AG10803 (cell line): ENCODE data around the gene BCOR.

ENCODE experiments used
- DNase-seq: peaks from one replicate; pipeline ENCODE4 v3.0.0; 2010; ENCODE audit warnings: low read depth
- H3K4me3 ChIP-seq: 2 replicates; pipeline ENCODE4 v1.5.1; 2011; ENCODE audit warnings: mild to moderate bottlenecking, low read length, control low read depth
- CTCF ChIP-seq: conservative IDR thresholded peaks from 2 replicates; pipeline ENCODE4 v1.5.1; 2011; ENCODE audit warnings: mild to moderate bottlenecking, low read length, control low read depth, inconsistent platforms

Gene BCOR

GRCh38 chrX:40100537-40101429, 3.0 kb upstream of the BCOR start:
- TF ChIP-seq CTCF: no peak
- DNase-seq: no peak
- no peak overlapping the region for H3K4me3 ChIP-seq

GRCh38 chrX:40100141-40100536, 2.4 kb upstream of the BCOR start:
- no peak for DNase-seq
- no peak for TF ChIP-seq CTCF
- H3K4me3 ChIP-seq: no peak overlapping the region

- no peak for TF ChIP-seq CTCF
- peak overlapping the region; percentile 59 for H3K4me3 ChIP-seq
- DNase-seq: no peak
Observed at GRCh38 chrX:40099055-40099958, 1.5 kb upstream of the BCOR start.

GRCh38 chrX:40098264-40099054, 701 bp upstream of the BCOR start:
- TF ChIP-seq CTCF: no peak
- peak overlapping the region; percentile 59 for H3K4me3 ChIP-seq
- DNase-seq: no peak

- peak overlapping the region; percentile 62 for H3K4me3 ChIP-seq
- no peak for TF ChIP-seq CTCF
- DNase-seq: no peak
Observed at GRCh38 chrX:40097141-40097503, 636 bp downstream of the BCOR start.

- no peak for DNase-seq
- no peak for TF ChIP-seq CTCF
- peak overlapping the region; percentile 62 for H3K4me3 ChIP-seq
Observed at GRCh38 chrX:40096395-40097091, 1.2 kb downstream of the BCOR start.
